Kasumi-1 (cell line): ENCODE measurements around the gene PRLH.
"Not testable (repeated sequence)": the region's sequence is repeated elsewhere in the genome, so short reads cannot be mapped to it uniquely, and the experiment has no call there.

Experiments
- DNase-seq, 2 experiments: peaks; one replicate each; lab custom pipeline; 2025; lab: John Stamatoyannopoulos, UW

PRLH gene

GRCh38 chr2:237581751-237582746 lies 15.7 kb downstream of the PRLH start:
- DNase-seq = peak; percentile 26 to 38

- DNase-seq = no peak
Measured at GRCh38 chr2:237583385-237584295, 17.3 kb downstream of the PRLH start.

GRCh38 chr2:237585590-237586221 lies 19.3 kb downstream of the PRLH start:
- no peak for DNase-seq

GRCh38 chr2:237588044-237588696 lies 21.8 kb downstream of the PRLH start:
- DNase-seq = no peak

- DNase-seq = no peak
Measured at GRCh38 chr2:237590272-237591140, 24.1 kb downstream of the PRLH start, which contains the start of gene RAB17. Gene RAB17, minus strand, starts transcription at chr2:237590734. Its CDS starts 4,580 bp downstream, at chr2:237586154.

- DNase-seq = peak; percentile 2 to 10
Measured at GRCh38 chr2:237591141-237591881, 24.9 kb downstream of the PRLH start.

GRCh38 chr2:237592425-237592980 lies 26.1 kb downstream of the PRLH start:
- DNase-seq = no peak

GRCh38 chr2:237593036-237593435 lies 26.7 kb downstream of the PRLH start:
- no peak for DNase-seq

- no peak for DNase-seq
Measured at GRCh38 chr2:237593596-237594320, 27.4 kb downstream of the PRLH start.

GRCh38 chr2:237594514-237594871 lies 28.1 kb downstream of the PRLH start:
- DNase-seq = no peak

GRCh38 chr2:237595829-237596519 lies 29.6 kb downstream of the PRLH start:
- DNase-seq = not testable (repeated sequence)

GRCh38 chr2:237596520-237597195 lies 30.3 kb downstream of the PRLH start:
- no peak for DNase-seq

GRCh38 chr2:237597196-237598145 lies 31.1 kb downstream of the PRLH start:
- DNase-seq = no peak

- DNase-seq = no peak
Measured at GRCh38 chr2:237598468-237599208, 32.3 kb downstream of the PRLH start.

GRCh38 chr2:237599465-237600110 lies 33.2 kb downstream of the PRLH start:
- DNase-seq = no peak
